ENCODE results near the gene BCL2.

Gene BCL2

DNA sequence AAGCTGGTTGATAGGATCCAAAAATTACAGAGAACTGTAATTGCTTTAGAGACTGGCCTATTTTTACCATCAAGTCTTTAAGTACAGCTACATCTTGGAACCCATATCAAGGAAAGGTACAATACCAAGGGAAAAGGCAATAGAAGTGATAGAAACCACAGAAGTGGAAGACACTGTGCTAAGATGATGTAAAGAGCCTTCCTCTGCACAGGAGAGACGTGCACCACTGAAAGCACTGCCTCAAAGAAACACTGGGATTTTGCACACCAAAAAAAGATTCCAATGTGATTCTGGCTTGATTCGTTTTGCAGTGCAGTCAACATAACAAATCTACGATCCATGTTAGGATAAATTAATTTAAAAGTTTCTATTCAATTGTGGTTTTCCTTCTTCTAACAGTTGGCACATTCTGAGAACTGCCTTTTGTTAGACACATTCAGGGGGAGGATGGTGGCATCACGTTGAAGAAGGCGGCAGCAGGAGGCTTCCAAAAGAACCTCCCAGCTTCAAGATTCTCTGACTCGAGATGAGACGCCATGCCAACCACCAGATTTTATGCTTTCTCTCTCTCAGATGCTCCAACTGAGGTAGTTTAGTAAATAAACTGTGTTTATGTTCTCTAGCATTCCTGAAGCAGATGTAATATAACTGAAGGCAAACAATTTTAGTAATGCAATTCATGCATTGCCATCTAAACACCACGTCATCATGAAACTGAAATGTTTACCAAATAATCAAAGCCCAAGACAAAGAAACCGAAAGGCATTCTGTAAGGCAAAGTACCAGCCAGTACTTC is 102.9 kb downstream of the BCL2 start:
- in situ Hi-C loops (cut with MboI; ENCODE audit: low sequenced_read_pairs, unreplicated experiment): no loop called here
- TF ChIP-seq, protein P1, sequence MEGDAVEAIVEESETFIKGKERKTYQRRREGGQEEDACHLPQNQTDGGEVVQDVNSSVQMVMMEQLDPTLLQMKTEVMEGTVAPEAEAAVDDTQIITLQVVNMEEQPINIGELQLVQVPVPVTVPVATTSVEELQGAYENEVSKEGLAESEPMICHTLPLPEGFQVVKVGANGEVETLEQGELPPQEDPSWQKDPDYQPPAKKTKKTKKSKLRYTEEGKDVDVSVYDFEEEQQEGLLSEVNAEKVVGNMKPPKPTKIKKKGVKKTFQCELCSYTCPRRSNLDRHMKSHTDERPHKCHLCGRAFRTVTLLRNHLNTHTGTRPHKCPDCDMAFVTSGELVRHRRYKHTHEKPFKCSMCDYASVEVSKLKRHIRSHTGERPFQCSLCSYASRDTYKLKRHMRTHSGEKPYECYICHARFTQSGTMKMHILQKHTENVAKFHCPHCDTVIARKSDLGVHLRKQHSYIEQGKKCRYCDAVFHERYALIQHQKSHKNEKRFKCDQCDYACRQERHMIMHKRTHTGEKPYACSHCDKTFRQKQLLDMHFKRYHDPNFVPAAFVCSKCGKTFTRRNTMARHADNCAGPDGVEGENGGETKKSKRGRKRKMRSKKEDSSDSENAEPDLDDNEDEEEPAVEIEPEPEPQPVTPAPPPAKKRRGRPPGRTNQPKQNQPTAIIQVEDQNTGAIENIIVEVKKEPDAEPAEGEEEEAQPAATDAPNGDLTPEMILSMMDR (IDR thresholded peaks at IDR 0.05; ENCODE audit: borderline replicate concordance, control extremely low read depth, extremely low read depth, insufficient read depth, missing control alignments): no peak

DNA sequence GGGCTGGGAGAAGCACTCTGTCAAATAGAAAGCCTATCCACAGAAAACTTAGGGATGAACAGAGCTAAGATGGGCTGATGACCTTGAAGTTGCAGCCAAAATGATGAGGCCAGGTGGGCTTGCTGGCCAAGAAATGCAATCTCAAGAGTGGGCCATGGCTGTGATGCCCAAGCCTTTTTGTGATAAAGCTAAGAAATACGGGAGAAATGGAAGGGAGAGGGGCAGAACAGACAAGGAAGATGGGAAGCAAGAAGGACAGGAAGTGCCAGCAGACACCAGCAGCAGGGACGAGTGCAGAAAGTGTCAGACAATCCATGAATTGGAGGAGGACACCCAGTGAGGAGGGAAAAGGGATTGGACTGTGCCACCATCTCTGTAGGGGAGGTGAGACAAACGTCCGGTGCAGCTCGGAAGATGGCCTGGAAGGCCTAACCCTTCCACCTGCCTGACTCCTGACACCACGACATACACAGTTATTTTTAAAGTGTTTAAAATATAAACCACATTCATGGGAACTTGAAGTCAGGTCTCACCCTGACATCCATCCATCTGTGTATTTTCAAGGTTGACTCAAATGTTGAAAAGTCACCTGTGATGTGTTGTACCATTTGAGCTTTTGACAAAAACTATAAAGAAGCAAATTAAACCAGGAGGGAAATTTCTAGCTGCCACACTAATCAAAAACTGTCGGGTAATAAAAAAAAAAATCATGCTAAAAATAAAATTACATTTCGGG is 105.5 kb downstream of the BCL2 start:
- no peak for DNase-seq (ENCODE audit: low spot score)
- in situ Hi-C loops (cut with MboI; ENCODE audit: low sequenced_read_pairs, unreplicated experiment): no loop called here
- TF ChIP-seq, protein P1 (IDR thresholded peaks at IDR 0.05; ENCODE audit: borderline replicate concordance, control extremely low read depth, extremely low read depth, insufficient read depth, missing control alignments): no peak

More for the DNA sequence above, 102.9 kb downstream of the BCL2 start:
- no peak for DNase-seq (ENCODE audit: low spot score)

DNA sequence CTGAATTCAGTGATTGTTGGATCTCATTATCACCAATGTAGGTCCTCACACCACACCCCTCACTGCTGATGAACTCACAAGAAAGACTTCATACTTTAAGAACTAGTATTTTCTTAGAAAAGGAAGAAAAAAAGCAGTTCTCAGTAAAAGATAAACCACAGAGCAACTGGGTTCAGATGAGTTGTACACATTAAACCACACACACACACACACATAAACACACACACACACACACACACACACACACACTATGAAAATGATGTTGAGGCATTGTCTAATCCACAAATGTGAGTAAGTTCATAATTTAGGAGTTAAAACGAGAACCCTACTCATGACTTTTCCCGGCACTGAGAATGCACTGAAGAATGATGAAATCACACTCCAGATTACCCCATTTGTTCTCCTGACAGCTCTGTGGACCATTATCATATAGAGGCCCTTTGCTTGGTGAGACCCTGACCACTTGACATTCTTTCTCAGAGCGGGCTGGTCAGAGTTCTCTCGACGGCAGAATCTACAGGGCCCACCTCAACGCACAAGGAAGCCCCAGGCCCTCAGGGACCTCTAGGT is 106.2 kb downstream of the BCL2 start:
- TF ChIP-seq, protein P1 (IDR thresholded peaks at IDR 0.05; ENCODE audit: borderline replicate concordance, control extremely low read depth, extremely low read depth, insufficient read depth, missing control alignments): no peak
- no peak for DNase-seq (ENCODE audit: low spot score)
- in situ Hi-C loops (cut with MboI; ENCODE audit: low sequenced_read_pairs, unreplicated experiment): no loop called here

DNA sequence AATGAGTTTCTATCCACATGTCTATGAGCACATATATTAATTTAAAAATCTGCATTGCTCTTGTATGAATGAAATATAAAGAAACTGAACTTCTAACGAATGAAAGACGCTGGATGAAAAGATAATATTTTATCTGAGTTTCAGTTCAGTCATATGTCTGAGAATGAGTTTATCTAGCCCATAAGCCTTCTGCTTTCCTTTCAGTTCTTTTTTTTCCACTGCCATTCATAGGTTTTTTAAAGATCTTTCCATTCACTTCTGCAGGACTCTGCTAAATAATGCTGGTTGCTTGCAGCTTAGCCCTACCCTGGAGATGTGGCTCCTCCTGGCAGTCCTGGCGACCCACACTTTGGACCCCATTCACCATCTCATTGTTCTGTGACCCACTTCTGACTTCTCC is 109.0 kb downstream of the BCL2 start:
- TF ChIP-seq, protein P1 (IDR thresholded peaks at IDR 0.05; ENCODE audit: borderline replicate concordance, control extremely low read depth, extremely low read depth, insufficient read depth, missing control alignments): no peak
- in situ Hi-C loops (cut with MboI; ENCODE audit: low sequenced_read_pairs, unreplicated experiment): no loop called here
- DNase-seq (ENCODE audit: low spot score): no peak

DNA sequence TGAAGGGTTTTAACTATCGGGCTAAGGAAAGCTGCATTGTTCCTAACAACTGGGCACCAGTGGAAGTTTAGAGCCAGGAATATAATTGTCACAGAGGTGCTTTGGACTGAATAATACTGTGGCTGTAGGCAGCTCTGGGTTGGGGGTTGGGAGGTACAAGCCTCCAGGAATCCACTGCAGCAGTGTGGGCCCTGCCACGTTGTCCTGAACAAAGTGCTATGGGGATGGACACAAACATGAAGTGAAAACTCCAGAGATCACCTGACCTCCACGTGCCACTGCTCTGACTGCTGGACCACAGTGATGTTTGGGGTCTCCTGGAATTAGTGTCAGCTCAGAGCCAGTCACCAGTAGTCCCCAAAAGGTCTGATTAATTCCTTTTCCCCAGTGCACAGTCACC is 110.9 kb downstream of the BCL2 start:
- in situ Hi-C loops (cut with MboI; ENCODE audit: low sequenced_read_pairs, unreplicated experiment): no loop called here
- TF ChIP-seq, protein P1 (IDR thresholded peaks at IDR 0.05; ENCODE audit: borderline replicate concordance, control extremely low read depth, extremely low read depth, insufficient read depth, missing control alignments): no peak
- no peak for DNase-seq (ENCODE audit: low spot score)

DNA sequence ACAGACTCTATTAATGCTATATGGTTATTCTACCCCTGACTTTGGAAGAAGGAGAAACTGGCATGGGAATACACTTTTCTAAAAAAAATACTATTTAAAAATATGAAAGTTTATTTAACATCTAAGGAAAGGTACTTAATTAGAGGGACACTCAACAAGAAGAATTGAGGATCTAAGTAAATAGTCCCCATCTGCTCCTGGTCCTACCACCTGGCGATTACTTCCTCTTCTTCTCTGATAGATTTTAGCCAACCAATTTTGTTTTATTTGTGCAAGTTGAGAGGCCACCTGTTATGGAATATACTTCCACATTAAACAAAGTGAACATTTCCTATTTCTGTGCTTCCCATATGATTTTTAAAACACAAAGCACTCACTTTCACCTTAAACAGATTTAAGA is 111.7 kb downstream of the BCL2 start:
- no peak for DNase-seq (ENCODE audit: low spot score)
- TF ChIP-seq, protein P1 (IDR thresholded peaks at IDR 0.05; ENCODE audit: borderline replicate concordance, control extremely low read depth, extremely low read depth, insufficient read depth, missing control alignments): no peak
- in situ Hi-C loops (cut with MboI; ENCODE audit: low sequenced_read_pairs, unreplicated experiment): no loop called here
